D721Med (cell line): Measurements from ENCODE around the gene QTRT2.

Source experiments
- DNase-seq: peaks from one replicate; pipeline ENCODE4 v3.0.0; 2011; ENCODE audit warnings: low spot score; ENCODE audit not compliant: insufficient read length
- FAIRE-seq: peaks from 2 replicates; lab custom pipeline; 2011; peaks lifted over from hg19 to GRCh38; lab: Jason Lieb, UNC
- CTCF ChIP-seq: IDR thresholded peaks from 2 replicates; pipeline ENCODE4 v1.5.1; 2012; ENCODE audit warnings: mild to moderate bottlenecking, control low read depth; ENCODE audit not compliant: insufficient read depth; ENCODE audit errors: missing control alignments

The QTRT2 gene

GRCh38 chr3:114025451-114025850 lies 31.1 kb upstream of the QTRT2 start:
- no peak for FAIRE-seq
- DNase-seq = no peak
- TF ChIP-seq CTCF = no peak

GRCh38 chr3:114026331-114026730 lies 30.2 kb upstream of the QTRT2 start:
- no peak for FAIRE-seq
- TF ChIP-seq CTCF = no peak

DNA sequence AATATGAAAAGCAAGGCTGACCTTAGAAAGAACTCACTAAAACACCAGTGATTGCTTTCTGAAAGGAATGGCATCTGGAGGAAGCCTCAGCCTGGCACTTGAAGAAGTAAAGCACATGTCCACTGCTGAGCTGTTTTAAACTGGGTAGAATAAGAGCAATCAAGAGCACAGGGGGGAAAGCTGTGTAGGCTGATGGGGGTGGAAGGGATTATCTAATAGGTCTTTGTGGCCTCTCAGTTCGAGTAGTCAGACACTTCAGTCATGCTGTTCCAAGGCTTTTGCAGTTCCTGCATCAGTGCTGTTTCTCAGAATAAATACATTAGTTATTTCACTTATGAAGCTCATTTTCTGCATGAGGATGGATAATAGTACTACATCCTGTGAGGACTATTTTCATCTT lies 22.8 kb upstream of the QTRT2 start:
- FAIRE-seq (no peak), DNase-seq (no peak)
- TF ChIP-seq CTCF = no peak

More at GRCh38 chr3:114026331-114026730, 30.2 kb upstream of the QTRT2 start:
- DNase-seq = no peak

DNA sequence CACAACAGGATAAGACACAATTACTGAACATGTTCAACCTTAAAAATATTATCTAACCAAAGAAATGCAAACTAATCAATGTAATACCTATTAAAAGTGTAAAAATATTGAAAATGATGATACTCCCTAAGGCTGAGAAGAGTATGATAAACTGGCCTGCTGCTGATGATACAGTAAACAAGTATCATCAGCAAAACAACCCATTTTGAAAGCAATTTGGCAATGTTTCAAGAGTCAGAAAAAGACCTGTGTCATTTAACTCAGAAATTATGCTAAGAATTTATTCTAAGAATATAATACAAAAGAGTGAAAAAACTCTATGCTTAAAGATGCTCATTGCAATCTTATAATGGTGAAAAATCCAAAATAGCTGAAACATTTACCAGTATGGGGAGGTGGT lies 22.3 kb upstream of the QTRT2 start:
- FAIRE-seq = no peak
- no peak for TF ChIP-seq CTCF
- DNase-seq = no peak

DNA sequence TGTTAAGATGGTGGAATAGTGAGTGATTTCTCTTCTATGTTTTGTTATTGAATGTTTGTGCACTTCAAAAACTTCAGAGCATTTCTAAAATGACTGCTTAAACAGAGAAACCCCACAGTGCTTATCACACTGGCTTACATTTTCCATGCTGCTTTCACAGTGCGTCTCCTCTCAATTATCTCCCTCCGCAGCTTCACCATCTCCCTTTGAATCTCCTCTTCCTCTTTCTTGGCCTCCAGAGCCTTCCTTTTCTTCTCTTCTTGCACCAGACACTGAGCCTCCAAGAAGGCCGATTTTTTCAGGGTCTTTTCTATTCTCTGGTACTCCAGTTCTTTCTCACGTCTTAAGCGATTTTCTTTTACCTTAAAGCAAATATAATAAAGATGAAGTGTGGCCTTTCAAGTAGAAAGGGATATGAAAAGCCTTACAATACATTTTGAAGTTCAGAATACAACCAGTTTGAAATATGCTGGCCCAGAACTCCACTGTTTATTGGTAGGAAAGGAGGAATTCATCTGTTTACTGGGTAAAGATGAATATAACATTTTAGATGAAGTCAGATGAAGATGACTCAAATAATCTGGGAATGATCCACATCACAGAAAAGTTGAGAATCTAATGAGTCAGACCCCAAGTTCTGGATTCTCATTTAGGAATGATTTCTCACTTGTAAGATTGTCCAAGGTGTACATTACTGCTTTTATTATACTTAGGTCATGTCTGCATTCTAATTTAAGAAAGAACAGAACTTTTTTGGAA lies 21.6 kb upstream of the QTRT2 start:
- FAIRE-seq (no peak), DNase-seq (no peak)
- TF ChIP-seq CTCF = no peak

GRCh38 chr3:114035896-114036295 lies 20.6 kb upstream of the QTRT2 start:
- TF ChIP-seq CTCF = no peak
- FAIRE-seq (no peak), DNase-seq (no peak)

DNA sequence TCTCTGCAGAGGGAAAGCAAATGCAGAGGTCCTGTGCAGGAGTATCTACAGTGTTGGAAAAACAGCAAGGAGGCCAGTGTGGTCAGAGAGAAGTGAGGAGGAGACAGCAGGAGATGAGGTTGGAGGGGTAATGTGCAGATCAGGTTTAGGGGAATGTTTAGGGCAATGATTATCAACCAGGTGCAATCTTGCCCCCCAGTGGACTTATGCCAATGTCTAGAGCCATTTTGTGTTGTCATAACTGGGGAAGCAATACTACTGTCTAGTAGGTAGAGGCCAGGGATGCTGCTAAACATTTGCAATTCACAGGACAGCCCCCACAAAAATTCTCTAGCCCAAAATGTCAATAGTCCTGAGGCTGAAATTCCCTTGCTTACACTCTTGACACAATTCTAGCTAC lies 13.3 kb upstream of the QTRT2 start:
- FAIRE-seq (no peak), DNase-seq (no peak)
- TF ChIP-seq CTCF = no peak
